Hepatocyte (in vitro differentiated cells): ENCODE data around the gene TMEM235. TPM values are rescaled to one million over a fixed set of nuclear protein-coding genes. Genes with fewer than 3 reads are reported as not detected.

ENCODE experiments used
- DNase-seq: peaks from one replicate; pipeline ENCODE4 v3.0.0-alpha.2; 2016; ENCODE audit warnings: low spot score
- H2AFZ ChIP-seq: fragments of 200-600 bp; sonication (generic); 2 replicates; pipeline ENCODE4 v1.6.0; 2016; ENCODE audit warnings: antibody characterized with exemption, mild to moderate bottlenecking
- H3K27ac ChIP-seq: fragments of 200-600 bp; sonication (generic); 2 replicates; pipeline ENCODE4 v1.5.1; 2016; ENCODE audit warnings: mild to moderate bottlenecking
- H3K27me3 ChIP-seq: fragments of 200-600 bp; sonication (generic); 2 replicates; pipeline ENCODE4 v1.6.1; 2016
- H3K36me3 ChIP-seq: fragments of 200-600 bp; sonication (generic); replicated peaks from 2 replicates; pipeline ENCODE4 v1.5.1; 2016; ENCODE audit warnings: low read depth; ENCODE audit not compliant: insufficient read depth
- H3K4me1 ChIP-seq: fragments of 200-600 bp; sonication (generic); 2 replicates; pipeline ENCODE4 v1.5.1; 2016; ENCODE audit warnings: mild to moderate bottlenecking, moderate library complexity; ENCODE audit not compliant: insufficient read depth
- H3K4me2 ChIP-seq: fragments of 200-600 bp; sonication (generic); 2 replicates; pipeline ENCODE4 v1.6.0; 2016
- H3K4me3 ChIP-seq: fragments of 200-600 bp; sonication (generic); 2 replicates; pipeline ENCODE4 v1.5.1; 2016; ENCODE audit warnings: mild to moderate bottlenecking
- H3K79me2 ChIP-seq: fragments of 200-600 bp; sonication (generic); 2 replicates; pipeline ENCODE4 v1.6.0; 2017; ENCODE audit warnings: mild to moderate bottlenecking
- H3K9me2 ChIP-seq: fragments of 200-600 bp; sonication (generic); replicated peaks from 2 replicates; pipeline ENCODE4 v1.6.0; 2017; ENCODE audit warnings: mild to moderate bottlenecking; ENCODE audit not compliant: insufficient read depth
- H3K9me3 ChIP-seq: fragments of 200-600 bp; sonication (generic); 2 replicates; pipeline ENCODE4 v1.5.1; 2016; ENCODE audit warnings: low read depth, mild to moderate bottlenecking
- H4K20me1 ChIP-seq: fragments of 200-600 bp; sonication (generic); 2 replicates; pipeline ENCODE4 v1.6.0; 2016; ENCODE audit warnings: mild to moderate bottlenecking; ENCODE audit not compliant: insufficient read depth, poor library complexity, severe bottlenecking
- EZH2 ChIP-seq: fragments of 200-600 bp; sonication (generic); IDR thresholded peaks from 2 replicates; pipeline ENCODE4 v1.6.1; 2016; ENCODE audit warnings: antibody characterized with exemption, mild to moderate bottlenecking, borderline replicate concordance
- EZH2phosphoT487 ChIP-seq: fragments of 200-600 bp; sonication (generic); IDR thresholded peaks from one replicate; pipeline ENCODE4 v1.6.1; 2018; ENCODE audit warnings: antibody characterized with exemption, mild to moderate bottlenecking, low read depth, moderate library complexity; ENCODE audit not compliant: unreplicated experiment, severe bottlenecking
- WGBS: methylation state at CpG from one replicate; pipeline ENCODE4 v1.1.6; 2016; ENCODE audit warnings: low lambda C conversion rate; ENCODE audit errors: missing lambda C conversion rate; 5-methylcytosine and 5-hydroxymethylcytosine counted together
- polyA plus RNA-seq: library from polyadenylated mRNA; unstranded; fragments of >200 nt; fragmentation: Nextera tagmentation; extraction: Ambion mirVana; gene quantifications from 2 replicates; pipeline ENCODE4 v1.2.1, GENCODE V29; 2016
- total RNA-seq: library from RNA; depleted of rRNA; stranded (reverse); fragments of >200 nt; gene quantifications from 2 replicates; pipeline ENCODE4 v1.2.3, GENCODE V29; 2014
- TF ChIP-seq, protein P1 (sequence below): fragments of 200-600 bp; sonication (generic); IDR thresholded peaks from 2 replicates; pipeline ENCODE4 v1.5.1; 2016; ENCODE audit warnings: antibody characterized with exemption, mild to moderate bottlenecking; ENCODE audit not compliant: poor library complexity

The TMEM235 gene
- total and polyA plus RNA-seq, 2 experiments from 2014 or later: 0.21 to 0.27 TPM

DNA sequence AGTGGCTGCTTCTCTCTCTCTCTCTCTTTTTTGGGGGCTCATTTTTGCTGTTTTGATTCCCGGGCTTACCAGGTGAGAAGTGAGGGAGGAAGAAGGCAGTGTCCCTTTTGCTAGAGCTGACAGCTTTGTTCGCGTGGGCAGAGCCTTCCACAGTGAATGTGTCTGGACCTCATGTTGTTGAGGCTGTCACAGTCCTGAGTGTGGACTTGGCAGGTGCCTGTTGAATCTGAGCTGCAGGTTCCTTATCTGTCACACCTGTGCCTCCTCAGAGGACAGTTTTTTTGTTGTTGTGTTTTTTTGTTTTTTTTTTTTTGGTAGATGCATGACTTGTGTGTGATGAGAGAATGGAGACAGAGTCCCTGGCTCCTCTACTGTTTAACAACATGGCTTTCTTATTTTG is 7.7 kb upstream of the TMEM235 start:
- 99% methylated on average over 3 of the region's 3 CpGs for WGBS

DNA sequence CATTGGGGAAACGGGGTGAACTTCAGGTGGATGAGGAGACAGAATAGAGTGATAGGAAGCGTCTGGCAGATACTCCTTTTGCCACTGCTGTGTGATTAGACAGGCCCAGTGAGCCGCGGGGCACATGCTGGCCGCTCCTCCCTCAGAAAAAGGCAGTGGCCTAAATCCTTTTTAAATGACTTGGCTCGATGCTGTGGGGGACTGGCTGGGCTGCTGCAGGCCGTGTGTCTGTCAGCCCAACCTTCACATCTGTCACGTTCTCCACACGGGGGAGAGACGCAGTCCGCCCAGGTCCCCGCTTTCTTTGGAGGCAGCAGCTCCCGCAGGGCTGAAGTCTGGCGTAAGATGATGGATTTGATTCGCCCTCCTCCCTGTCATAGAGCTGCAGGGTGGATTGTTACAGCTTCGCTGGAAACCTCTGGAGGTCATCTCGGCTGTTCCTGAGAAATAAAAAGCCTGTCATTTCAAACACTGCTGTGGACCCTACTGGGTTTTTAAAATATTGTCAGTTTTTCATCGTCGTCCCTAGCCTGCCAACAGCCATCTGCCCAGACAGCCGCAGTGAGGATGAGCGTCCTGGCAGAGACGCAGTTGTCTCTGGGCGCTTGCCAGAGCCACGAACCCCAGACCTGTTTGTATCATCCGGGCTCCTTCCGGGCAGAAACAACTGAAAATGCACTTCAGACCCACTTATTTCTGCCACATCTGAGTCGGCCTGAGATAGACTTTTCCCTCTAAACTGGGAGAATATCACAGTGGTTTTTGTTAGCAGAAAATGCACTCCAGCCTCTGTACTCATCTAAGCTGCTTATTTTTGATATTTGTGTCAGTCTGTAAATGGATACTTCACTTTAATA is 7.0 kb upstream of the TMEM235 start:
- Histone ChIP-seq H3K9me3 (no peaks in the 10 kb centered on the region), H3K79me2 (no peaks in the 10 kb centered on the region), H3K4me3 (no peak overlapping the region), H3K27ac (no peak overlapping the region), H3K36me3 (no peaks in the 10 kb centered on the region), H3K9me2 (no peaks in the 10 kb centered on the region), H4K20me1 (no peaks in the 10 kb centered on the region), H2AFZ (no peak overlapping the region), H3K27me3 (peaks cover 4% of the 10 kb centered on the region), H3K4me1 (no peaks in the 10 kb centered on the region), H3K4me2 (no peak overlapping the region)
- no peak for DNase-seq
- 92% methylated on average over 27 of the region's 27 CpGs for WGBS
- TF ChIP-seq EZH2: no peak
- TF ChIP-seq, protein P1, sequence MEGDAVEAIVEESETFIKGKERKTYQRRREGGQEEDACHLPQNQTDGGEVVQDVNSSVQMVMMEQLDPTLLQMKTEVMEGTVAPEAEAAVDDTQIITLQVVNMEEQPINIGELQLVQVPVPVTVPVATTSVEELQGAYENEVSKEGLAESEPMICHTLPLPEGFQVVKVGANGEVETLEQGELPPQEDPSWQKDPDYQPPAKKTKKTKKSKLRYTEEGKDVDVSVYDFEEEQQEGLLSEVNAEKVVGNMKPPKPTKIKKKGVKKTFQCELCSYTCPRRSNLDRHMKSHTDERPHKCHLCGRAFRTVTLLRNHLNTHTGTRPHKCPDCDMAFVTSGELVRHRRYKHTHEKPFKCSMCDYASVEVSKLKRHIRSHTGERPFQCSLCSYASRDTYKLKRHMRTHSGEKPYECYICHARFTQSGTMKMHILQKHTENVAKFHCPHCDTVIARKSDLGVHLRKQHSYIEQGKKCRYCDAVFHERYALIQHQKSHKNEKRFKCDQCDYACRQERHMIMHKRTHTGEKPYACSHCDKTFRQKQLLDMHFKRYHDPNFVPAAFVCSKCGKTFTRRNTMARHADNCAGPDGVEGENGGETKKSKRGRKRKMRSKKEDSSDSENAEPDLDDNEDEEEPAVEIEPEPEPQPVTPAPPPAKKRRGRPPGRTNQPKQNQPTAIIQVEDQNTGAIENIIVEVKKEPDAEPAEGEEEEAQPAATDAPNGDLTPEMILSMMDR: no peak
- no peak for TF ChIP-seq EZH2phosphoT487

More for the DNA sequence above, 7.7 kb upstream of the TMEM235 start:
- no peaks in the 10 kb centered on the region for H3K36me3 ChIP-seq
- H3K9me3 ChIP-seq: no peaks in the 10 kb centered on the region
- H3K4me3 ChIP-seq: no peak overlapping the region
- H3K9me2 ChIP-seq: no peaks in the 10 kb centered on the region
- DNase-seq: no peak
- H2AFZ ChIP-seq: no peak overlapping the region
- no peaks in the 10 kb centered on the region for H4K20me1 ChIP-seq
- no peaks in the 10 kb centered on the region for H3K79me2 ChIP-seq
- TF ChIP-seq, protein P1: no peak
- no peak for TF ChIP-seq EZH2phosphoT487
- TF ChIP-seq EZH2: no peak
- H3K27ac ChIP-seq: no peak overlapping the region
- no peaks in the 10 kb centered on the region for H3K4me1 ChIP-seq
- H3K4me2 ChIP-seq: no peak overlapping the region
- H3K27me3 ChIP-seq: peaks cover 4% of the 10 kb centered on the region

DNA sequence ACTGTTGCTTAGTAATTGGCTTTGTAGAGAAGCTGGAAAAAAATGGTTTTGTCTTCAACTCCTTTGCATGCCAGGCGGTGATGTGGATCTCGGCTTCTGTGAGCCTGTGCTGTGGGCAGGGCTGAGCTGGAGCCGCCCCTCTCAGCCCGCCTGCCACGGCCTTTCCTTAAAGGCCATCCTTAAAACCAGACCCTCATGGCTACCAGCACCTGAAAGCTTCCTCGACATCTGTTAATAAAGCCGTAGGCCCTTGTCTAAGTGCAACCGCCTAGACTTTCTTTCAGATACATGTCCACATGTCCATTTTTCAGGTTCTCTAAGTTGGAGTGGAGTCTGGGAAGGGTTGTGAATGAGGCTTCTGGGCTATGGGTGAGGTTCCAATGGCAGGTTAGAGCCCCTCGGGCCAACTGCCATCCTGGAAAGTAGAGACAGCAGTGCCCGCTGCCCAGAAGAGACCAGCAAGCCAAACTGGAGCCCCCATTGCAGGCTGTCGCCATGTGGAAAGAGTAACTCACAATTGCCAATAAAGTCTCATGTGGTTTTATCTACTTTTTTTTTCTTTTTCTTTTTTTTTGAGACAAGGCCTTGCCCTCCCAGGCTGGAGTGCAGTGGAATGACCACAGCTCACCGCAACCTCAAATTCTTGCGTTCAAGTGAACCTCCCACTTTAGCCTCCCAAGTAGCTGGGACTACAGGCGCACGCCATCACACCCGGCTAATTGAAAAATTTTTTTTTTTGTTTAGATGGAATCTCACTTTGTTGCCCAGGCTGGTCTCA is 6.2 kb upstream of the TMEM235 start:
- H3K4me1 ChIP-seq: no peaks in the 10 kb centered on the region
- WGBS: 93% methylated on average over 16 of the region's 16 CpGs
- no peak for DNase-seq
- no peaks in the 10 kb centered on the region for H3K9me3 ChIP-seq
- H2AFZ ChIP-seq: no peak overlapping the region
- no peaks in the 10 kb centered on the region for H3K36me3 ChIP-seq
- H3K9me2 ChIP-seq: no peaks in the 10 kb centered on the region
- peaks cover 7% of the 10 kb centered on the region for H3K27me3 ChIP-seq
- no peaks in the 10 kb centered on the region for H4K20me1 ChIP-seq
- no peak overlapping the region for H3K4me2 ChIP-seq
- no peaks in the 10 kb centered on the region for H3K79me2 ChIP-seq
- TF ChIP-seq, protein P1: no peak
- H3K4me3 ChIP-seq: no peak overlapping the region
- no peak overlapping the region for H3K27ac ChIP-seq
